Measurements from ENCODE around the gene S100PBP.
"Not testable (repeated sequence)": the region's sequence is repeated elsewhere in the genome, so short reads cannot be mapped to it uniquely, and the experiment has no call there.

DNA sequence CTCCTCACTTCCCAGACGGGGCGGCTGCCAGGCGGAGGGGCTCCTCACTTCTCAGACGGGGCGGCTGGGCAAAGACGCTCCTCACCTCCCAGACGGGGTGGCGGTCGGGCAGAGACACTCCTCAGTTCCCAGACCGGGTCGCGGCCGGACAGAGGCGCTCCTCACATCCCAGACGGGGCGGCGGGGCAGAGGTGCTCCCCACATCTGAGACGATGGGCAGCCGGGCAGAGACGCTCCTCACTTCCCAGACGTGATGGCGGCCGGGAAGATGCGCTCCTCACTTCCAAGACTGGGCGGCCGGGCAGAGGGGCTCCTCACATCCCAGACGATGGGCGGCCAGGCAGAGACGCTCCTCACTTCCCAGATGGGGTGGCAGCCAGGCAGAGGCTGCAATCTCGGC, 13.0 kb upstream of the S100PBP start:
- TF ChIP-seq, protein P1, sequence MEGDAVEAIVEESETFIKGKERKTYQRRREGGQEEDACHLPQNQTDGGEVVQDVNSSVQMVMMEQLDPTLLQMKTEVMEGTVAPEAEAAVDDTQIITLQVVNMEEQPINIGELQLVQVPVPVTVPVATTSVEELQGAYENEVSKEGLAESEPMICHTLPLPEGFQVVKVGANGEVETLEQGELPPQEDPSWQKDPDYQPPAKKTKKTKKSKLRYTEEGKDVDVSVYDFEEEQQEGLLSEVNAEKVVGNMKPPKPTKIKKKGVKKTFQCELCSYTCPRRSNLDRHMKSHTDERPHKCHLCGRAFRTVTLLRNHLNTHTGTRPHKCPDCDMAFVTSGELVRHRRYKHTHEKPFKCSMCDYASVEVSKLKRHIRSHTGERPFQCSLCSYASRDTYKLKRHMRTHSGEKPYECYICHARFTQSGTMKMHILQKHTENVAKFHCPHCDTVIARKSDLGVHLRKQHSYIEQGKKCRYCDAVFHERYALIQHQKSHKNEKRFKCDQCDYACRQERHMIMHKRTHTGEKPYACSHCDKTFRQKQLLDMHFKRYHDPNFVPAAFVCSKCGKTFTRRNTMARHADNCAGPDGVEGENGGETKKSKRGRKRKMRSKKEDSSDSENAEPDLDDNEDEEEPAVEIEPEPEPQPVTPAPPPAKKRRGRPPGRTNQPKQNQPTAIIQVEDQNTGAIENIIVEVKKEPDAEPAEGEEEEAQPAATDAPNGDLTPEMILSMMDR (conservative IDR thresholded peaks at IDR 0.05) = not testable (repeated sequence)
- TF ChIP-seq ZFX (IDR thresholded peaks at IDR 0.05) = not testable (repeated sequence)
